Measurements from ENCODE around the gene NCR2.

Gene NCR2

GRCh38 chr6:41298785-41299502 is 36.5 kb upstream of the NCR2 start:
- no peak overlapping the region for H3K9ac ChIP-seq (ENCODE audit: insufficient read length, low read depth)
- no peak for TF ChIP-seq YY1 (IDR thresholded peaks at IDR 0.05; ENCODE audit: insufficient read depth, insufficient read length)
- no peak for TF ChIP-seq SUZ12 (IDR thresholded peaks at IDR 0.05; ENCODE audit: extremely low read depth, insufficient read depth, insufficient read length)
- TF ChIP-seq ZNF274 (IDR thresholded peaks at IDR 0.05; ENCODE audit: low read depth, low read length) = no peak
- H3K9me3 ChIP-seq (ENCODE audit: insufficient read depth, low read length) = peaks cover 24% of the 10 kb centered on the region
- DNase-seq (ENCODE audit: low read depth, low spot score) = no peak
- no peaks in the 10 kb centered on the region for H3K36me3 ChIP-seq (ENCODE audit: insufficient read depth, insufficient read length, low read length)
- H3K4me1 ChIP-seq (ENCODE audit: insufficient read depth, insufficient read length) = peaks cover 7% of the 10 kb centered on the region
- no peaks in the 10 kb centered on the region for H3K27me3 ChIP-seq (ENCODE audit: insufficient read depth, insufficient read length)
- no peak overlapping the region for H3K4me3 ChIP-seq (ENCODE audit: insufficient read length, low read depth)

GRCh38 chr6:41302638-41303037 is 32.8 kb upstream of the NCR2 start:
- Histone ChIP-seq H3K9me3 (ENCODE audit: insufficient read depth, low read length) (peaks cover 11% of the 10 kb centered on the region), H3K36me3 (ENCODE audit: insufficient read depth, insufficient read length, low read length) (no peaks in the 10 kb centered on the region), H3K9ac (ENCODE audit: insufficient read length, low read depth) (no peak overlapping the region), H3K4me1 (ENCODE audit: insufficient read depth, insufficient read length) (peaks cover 2% of the 10 kb centered on the region), H3K4me3 (ENCODE audit: insufficient read length, low read depth) (no peak overlapping the region), H3K27me3 (ENCODE audit: insufficient read depth, insufficient read length) (no peaks in the 10 kb centered on the region)
- DNase-seq (ENCODE audit: low read depth, low spot score) = no peak
- TF ChIP-seq ZNF274 (IDR thresholded peaks at IDR 0.05; ENCODE audit: low read depth, low read length) (no peak), SUZ12 (IDR thresholded peaks at IDR 0.05; ENCODE audit: extremely low read depth, insufficient read depth, insufficient read length) (no peak), YY1 (IDR thresholded peaks at IDR 0.05; ENCODE audit: insufficient read depth, insufficient read length) (no peak)

GRCh38 chr6:41306187-41306854 is 29.1 kb upstream of the NCR2 start:
- Histone ChIP-seq H3K9ac (ENCODE audit: insufficient read length, low read depth) (no peak overlapping the region), H3K27me3 (ENCODE audit: insufficient read depth, insufficient read length) (no peaks in the 10 kb centered on the region), H3K36me3 (ENCODE audit: insufficient read depth, insufficient read length, low read length) (no peaks in the 10 kb centered on the region), H3K4me1 (ENCODE audit: insufficient read depth, insufficient read length) (peaks cover 2% of the 10 kb centered on the region), H3K4me3 (ENCODE audit: insufficient read length, low read depth) (no peak overlapping the region), H3K9me3 (ENCODE audit: insufficient read depth, low read length) (peaks cover 5% of the 10 kb centered on the region; the same call in 1 of the 2 replicates)
- peak; percentile 36 for DNase-seq (ENCODE audit: low read depth, low spot score)
- TF ChIP-seq YY1 (IDR thresholded peaks at IDR 0.05; ENCODE audit: insufficient read depth, insufficient read length) (no peak), ZNF274 (IDR thresholded peaks at IDR 0.05; ENCODE audit: low read depth, low read length) (no peak), SUZ12 (IDR thresholded peaks at IDR 0.05; ENCODE audit: extremely low read depth, insufficient read depth, insufficient read length) (no peak)

GRCh38 chr6:41315203-41315602 is 20.2 kb upstream of the NCR2 start:
- no peaks in the 10 kb centered on the region for H3K9me3 ChIP-seq (ENCODE audit: insufficient read depth, low read length)
- no peaks in the 10 kb centered on the region for H3K27me3 ChIP-seq (ENCODE audit: insufficient read depth, insufficient read length)
- H3K9ac ChIP-seq (ENCODE audit: insufficient read length, low read depth) = no peak overlapping the region
- no peak for DNase-seq (ENCODE audit: low read depth, low spot score)
- no peaks in the 10 kb centered on the region for H3K36me3 ChIP-seq (ENCODE audit: insufficient read depth, insufficient read length, low read length)
- H3K4me1 ChIP-seq (ENCODE audit: insufficient read depth, insufficient read length) = no peaks in the 10 kb centered on the region
- TF ChIP-seq ZNF274 (IDR thresholded peaks at IDR 0.05; ENCODE audit: low read depth, low read length) (no peak), SUZ12 (IDR thresholded peaks at IDR 0.05; ENCODE audit: extremely low read depth, insufficient read depth, insufficient read length) (no peak), YY1 (IDR thresholded peaks at IDR 0.05; ENCODE audit: insufficient read depth, insufficient read length) (no peak)
- H3K4me3 ChIP-seq (ENCODE audit: insufficient read length, low read depth) = no peak overlapping the region

- Histone ChIP-seq H3K36me3 (ENCODE audit: insufficient read depth, insufficient read length, low read length) (no peaks in the 10 kb centered on the region), H3K9ac (ENCODE audit: insufficient read length, low read depth) (no peak overlapping the region), H3K27me3 (ENCODE audit: insufficient read depth, insufficient read length) (no peaks in the 10 kb centered on the region), H3K4me3 (ENCODE audit: insufficient read length, low read depth) (no peak overlapping the region), H3K9me3 (ENCODE audit: insufficient read depth, low read length) (no peaks in the 10 kb centered on the region), H3K4me1 (ENCODE audit: insufficient read depth, insufficient read length) (no peaks in the 10 kb centered on the region)
- no peak for DNase-seq (ENCODE audit: low read depth, low spot score)
- no peak for TF ChIP-seq YY1 (IDR thresholded peaks at IDR 0.05; ENCODE audit: insufficient read depth, insufficient read length)
- no peak for TF ChIP-seq SUZ12 (IDR thresholded peaks at IDR 0.05; ENCODE audit: extremely low read depth, insufficient read depth, insufficient read length)
- TF ChIP-seq ZNF274 (IDR thresholded peaks at IDR 0.05; ENCODE audit: low read depth, low read length) = no peak
Observed at GRCh38 chr6:41315943-41316620, 19.3 kb upstream of the NCR2 start.

GRCh38 chr6:41318261-41318653 is 17.2 kb upstream of the NCR2 start:
- TF ChIP-seq ZNF274 (IDR thresholded peaks at IDR 0.05; ENCODE audit: low read depth, low read length) = no peak
- no peak for TF ChIP-seq SUZ12 (IDR thresholded peaks at IDR 0.05; ENCODE audit: extremely low read depth, insufficient read depth, insufficient read length)
- no peak for TF ChIP-seq YY1 (IDR thresholded peaks at IDR 0.05; ENCODE audit: insufficient read depth, insufficient read length)
- DNase-seq (ENCODE audit: low read depth, low spot score) = no peak
- Histone ChIP-seq H3K27me3 (ENCODE audit: insufficient read depth, insufficient read length) (no peaks in the 10 kb centered on the region), H3K36me3 (ENCODE audit: insufficient read depth, insufficient read length, low read length) (no peaks in the 10 kb centered on the region), H3K9me3 (ENCODE audit: insufficient read depth, low read length) (no peaks in the 10 kb centered on the region), H3K4me1 (ENCODE audit: insufficient read depth, insufficient read length) (no peaks in the 10 kb centered on the region), H3K4me3 (ENCODE audit: insufficient read length, low read depth) (no peak overlapping the region), H3K9ac (ENCODE audit: insufficient read length, low read depth) (no peak overlapping the region)

Data from NT2/D1 (cell line).